ENCODE results near the gene TAF11L3. TPM values are rescaled to one million over a fixed set of nuclear protein-coding genes. Genes with fewer than 3 reads are reported as not detected.
A peak's percentile ranks its signal among the peaks of the same experiment; 100 is the strongest.
"Not testable (repeated sequence)": the region's sequence is repeated elsewhere in the genome, so short reads cannot be mapped to it uniquely, and the experiment has no call there.

TAF11L3 gene
- total RNA-seq, 1 experiment from 2014 or later: not detected

DNA sequence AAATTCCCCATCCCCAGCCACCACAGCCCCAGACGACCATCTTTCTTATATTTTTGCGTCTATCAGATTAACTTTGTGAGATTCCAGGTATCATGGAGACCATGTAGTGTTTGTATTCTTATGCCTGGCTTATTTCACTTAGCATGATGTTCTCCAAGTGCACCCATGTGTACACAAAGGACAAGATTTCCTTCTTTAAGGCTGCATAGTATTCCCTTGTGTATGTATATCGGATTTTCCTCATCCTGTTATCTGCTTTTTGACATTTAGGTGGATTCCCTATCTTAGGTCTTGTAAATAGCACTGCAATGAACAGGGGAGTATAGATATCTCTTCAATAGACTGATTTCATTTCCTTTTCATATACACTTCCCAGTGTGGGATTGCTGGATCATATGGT is 25.4 kb upstream of the TAF11L3 start:
- H3K9me3 Mint-ChIP-seq (ENCODE audit: low read depth, unreplicated experiment): no peaks in the 10 kb centered on the region
- H3K27me3 Mint-ChIP-seq (ENCODE audit: unreplicated experiment): no peaks in the 10 kb centered on the region
- no peaks in the 10 kb centered on the region for H3K36me3 Mint-ChIP-seq (ENCODE audit: insufficient read depth, unreplicated experiment)
- no peak for DNase-seq
- H3K4me3 Mint-ChIP-seq (ENCODE audit: low read depth, unreplicated experiment): no peak overlapping the region
- H3K27ac Mint-ChIP-seq (ENCODE audit: unreplicated experiment): no peak overlapping the region
- H3K4me1 Mint-ChIP-seq (ENCODE audit: low read depth, unreplicated experiment): no peaks in the 10 kb centered on the region
- CTCF ChIA-PET: no interaction called here
- TF ChIP-seq, protein P1, sequence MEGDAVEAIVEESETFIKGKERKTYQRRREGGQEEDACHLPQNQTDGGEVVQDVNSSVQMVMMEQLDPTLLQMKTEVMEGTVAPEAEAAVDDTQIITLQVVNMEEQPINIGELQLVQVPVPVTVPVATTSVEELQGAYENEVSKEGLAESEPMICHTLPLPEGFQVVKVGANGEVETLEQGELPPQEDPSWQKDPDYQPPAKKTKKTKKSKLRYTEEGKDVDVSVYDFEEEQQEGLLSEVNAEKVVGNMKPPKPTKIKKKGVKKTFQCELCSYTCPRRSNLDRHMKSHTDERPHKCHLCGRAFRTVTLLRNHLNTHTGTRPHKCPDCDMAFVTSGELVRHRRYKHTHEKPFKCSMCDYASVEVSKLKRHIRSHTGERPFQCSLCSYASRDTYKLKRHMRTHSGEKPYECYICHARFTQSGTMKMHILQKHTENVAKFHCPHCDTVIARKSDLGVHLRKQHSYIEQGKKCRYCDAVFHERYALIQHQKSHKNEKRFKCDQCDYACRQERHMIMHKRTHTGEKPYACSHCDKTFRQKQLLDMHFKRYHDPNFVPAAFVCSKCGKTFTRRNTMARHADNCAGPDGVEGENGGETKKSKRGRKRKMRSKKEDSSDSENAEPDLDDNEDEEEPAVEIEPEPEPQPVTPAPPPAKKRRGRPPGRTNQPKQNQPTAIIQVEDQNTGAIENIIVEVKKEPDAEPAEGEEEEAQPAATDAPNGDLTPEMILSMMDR (IDR thresholded peaks at IDR 0.05; ENCODE audit: unreplicated experiment): no peak
- BruUV-seq (replicated peaks): no TSS peak
- intact Hi-C loops (cut with micrococcal nuclease; ENCODE audit: unreplicated experiment): no loop called here

DNA sequence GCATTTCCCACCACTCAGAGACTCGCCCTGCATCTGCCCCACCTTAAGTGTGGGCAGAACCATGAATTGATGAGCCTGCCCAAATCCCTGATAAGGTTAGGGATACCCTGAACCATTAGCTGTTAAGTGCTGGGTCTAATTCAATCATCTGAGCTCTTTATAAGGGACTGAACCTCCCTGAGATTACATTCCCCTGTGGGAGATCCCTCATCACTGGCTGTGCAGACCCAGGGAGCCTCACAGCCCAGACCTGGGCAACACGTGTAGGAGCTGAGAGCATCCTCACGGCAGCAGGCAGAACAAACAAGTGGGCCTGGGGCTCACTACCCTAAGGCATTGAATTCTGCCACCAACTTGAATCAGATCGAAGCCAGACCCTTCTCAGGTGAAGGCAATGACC is 20.7 kb upstream of the TAF11L3 start:
- BruUV-seq (replicated peaks): no TSS peak
- Mint-ChIP-seq H3K9me3 (ENCODE audit: low read depth, unreplicated experiment) (peaks cover 2% of the 10 kb centered on the region), H3K27me3 (ENCODE audit: unreplicated experiment) (no peaks in the 10 kb centered on the region), H3K36me3 (ENCODE audit: insufficient read depth, unreplicated experiment) (no peaks in the 10 kb centered on the region), H3K4me3 (ENCODE audit: low read depth, unreplicated experiment) (no peak overlapping the region), H3K27ac (ENCODE audit: unreplicated experiment) (no peak overlapping the region), H3K4me1 (ENCODE audit: low read depth, unreplicated experiment) (no peaks in the 10 kb centered on the region)
- TF ChIP-seq, protein P1 (IDR thresholded peaks at IDR 0.05; ENCODE audit: unreplicated experiment): no peak
- CTCF ChIA-PET: no interaction called here
- intact Hi-C loops (cut with micrococcal nuclease; ENCODE audit: unreplicated experiment): no loop called here
- no peak for DNase-seq

DNA sequence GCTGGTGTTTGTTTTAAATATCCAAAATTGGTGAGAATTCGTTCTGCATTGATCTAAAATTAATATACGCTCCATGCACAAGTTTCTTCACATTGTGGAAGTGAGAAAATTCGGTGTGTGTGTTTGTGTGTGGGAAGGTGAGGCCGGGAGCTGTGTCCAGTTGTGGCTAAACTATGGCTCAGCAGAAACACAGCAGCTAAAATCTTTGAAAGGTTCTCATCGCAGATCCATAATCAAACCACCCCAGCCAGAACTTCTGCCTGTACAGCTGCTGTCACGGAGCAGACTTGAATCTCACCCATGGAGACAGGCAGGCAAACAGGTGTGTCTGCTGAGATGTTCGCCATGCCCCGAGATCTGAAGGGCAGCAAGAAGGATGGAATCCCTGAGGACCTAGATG is 20.2 kb upstream of the TAF11L3 start, which contains the start of gene TAF11L2:
TSS of gene TAF11L2 (plus strand) at position 301 of the 400 bp plus-strand sequence.
- CTCF ChIA-PET; DNase-seq; H3K4me3 Mint-ChIP-seq (ENCODE audit: low read depth, unreplicated experiment); H3K27me3 Mint-ChIP-seq (ENCODE audit: unreplicated experiment); intact Hi-C loops (cut with micrococcal nuclease; ENCODE audit: unreplicated experiment); H3K9me3 Mint-ChIP-seq (ENCODE audit: low read depth, unreplicated experiment); H3K36me3 Mint-ChIP-seq (ENCODE audit: insufficient read depth, unreplicated experiment); H3K4me1 Mint-ChIP-seq (ENCODE audit: low read depth, unreplicated experiment); H3K27ac Mint-ChIP-seq (ENCODE audit: unreplicated experiment); BruUV-seq (replicated peaks): not testable (repeated sequence)

DNA sequence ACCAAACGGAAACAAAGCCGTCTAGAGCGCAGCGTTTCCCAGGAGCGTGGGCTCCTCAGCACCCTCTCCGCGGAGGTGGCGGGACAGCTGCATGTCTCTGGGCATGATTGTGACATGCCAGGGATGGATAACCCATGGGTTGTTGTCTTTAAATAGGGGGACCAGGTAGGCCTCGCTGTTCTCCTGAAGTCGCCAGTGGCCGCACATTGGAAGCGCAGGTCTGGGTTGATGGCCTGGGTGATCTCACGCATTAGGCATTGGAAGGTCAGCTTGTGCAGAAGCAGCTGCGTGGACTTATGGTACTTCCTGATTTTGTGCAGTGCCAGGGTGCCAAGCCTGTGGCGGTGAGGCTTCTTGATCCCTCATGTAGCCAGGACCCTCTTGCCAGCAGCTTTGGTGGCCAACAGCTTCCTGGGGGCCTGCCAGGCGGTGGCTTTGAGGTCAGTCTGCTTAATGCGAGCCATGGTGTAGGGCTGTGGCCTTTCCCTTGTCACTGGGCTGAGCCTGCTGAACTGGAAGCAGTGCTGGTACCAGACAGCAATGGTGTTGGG is 6.3 kb upstream of the TAF11L3 start:
- Mint-ChIP-seq H3K4me1 (ENCODE audit: low read depth, unreplicated experiment) (no peaks in the 10 kb centered on the region), H3K36me3 (ENCODE audit: insufficient read depth, unreplicated experiment) (no peaks in the 10 kb centered on the region), H3K27me3 (ENCODE audit: unreplicated experiment) (peaks cover 12% of the 10 kb centered on the region), H3K9me3 (ENCODE audit: low read depth, unreplicated experiment) (peaks cover 9% of the 10 kb centered on the region), H3K27ac (ENCODE audit: unreplicated experiment) (no peak overlapping the region), H3K4me3 (ENCODE audit: low read depth, unreplicated experiment) (no peak overlapping the region)
- TF ChIP-seq, protein P1 (IDR thresholded peaks at IDR 0.05; ENCODE audit: unreplicated experiment): no peak
- DNase-seq: no peak
- intact Hi-C loops (cut with micrococcal nuclease; ENCODE audit: unreplicated experiment): no loop called here
- BruUV-seq (replicated peaks): no TSS peak
- CTCF ChIA-PET: no interaction called here

DNA sequence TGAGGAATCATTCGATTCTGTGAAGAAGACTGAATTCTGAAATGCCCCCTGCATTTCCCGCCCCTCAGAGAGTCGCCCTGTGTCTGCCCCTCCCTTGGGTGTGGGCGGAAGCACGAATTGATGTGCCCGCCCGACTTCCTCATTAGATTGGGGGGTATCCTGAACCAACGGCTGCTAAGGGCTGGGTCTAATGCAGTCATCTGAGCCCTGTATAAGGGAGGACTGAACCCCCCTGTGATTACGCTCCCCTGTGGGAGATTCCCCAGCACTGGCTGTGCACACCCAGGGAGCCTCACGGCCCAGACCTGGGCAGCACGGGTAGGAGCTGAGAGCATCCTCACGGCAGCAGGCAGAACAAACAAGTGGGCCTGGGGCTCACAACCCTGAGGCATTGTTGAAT is 641 bp upstream of the TAF11L3 start:
- H3K4me1 Mint-ChIP-seq (ENCODE audit: low read depth, unreplicated experiment); H3K36me3 Mint-ChIP-seq (ENCODE audit: insufficient read depth, unreplicated experiment); H3K27me3 Mint-ChIP-seq (ENCODE audit: unreplicated experiment); CTCF ChIA-PET; H3K27ac Mint-ChIP-seq (ENCODE audit: unreplicated experiment); H3K4me3 Mint-ChIP-seq (ENCODE audit: low read depth, unreplicated experiment); intact Hi-C loops (cut with micrococcal nuclease; ENCODE audit: unreplicated experiment); H3K9me3 Mint-ChIP-seq (ENCODE audit: low read depth, unreplicated experiment); BruUV-seq (replicated peaks): not testable (repeated sequence)
- DNase-seq: peak; percentile 15

DNA sequence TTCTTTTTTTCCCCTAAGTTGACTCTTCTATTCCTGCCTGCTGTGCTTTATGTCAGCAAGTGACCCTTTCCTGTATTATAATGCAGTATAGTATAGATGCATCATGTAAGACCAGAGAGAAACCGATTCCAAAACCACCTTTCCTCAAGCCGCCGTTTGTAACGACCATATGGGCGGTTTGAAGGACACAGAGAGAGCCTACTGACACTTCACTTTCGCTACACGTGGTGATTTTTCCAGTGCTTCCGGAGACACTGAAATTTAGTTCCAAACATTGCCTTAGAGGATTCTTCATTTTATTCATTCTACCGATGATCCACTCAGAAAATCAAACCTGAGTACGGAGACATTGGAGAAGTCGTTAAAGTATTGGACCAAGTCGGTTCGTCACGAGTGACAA is 1.3 kb downstream of the TAF11L3 start:
- H3K4me3 Mint-ChIP-seq (ENCODE audit: low read depth, unreplicated experiment); H3K36me3 Mint-ChIP-seq (ENCODE audit: insufficient read depth, unreplicated experiment); H3K27ac Mint-ChIP-seq (ENCODE audit: unreplicated experiment); intact Hi-C loops (cut with micrococcal nuclease; ENCODE audit: unreplicated experiment); BruUV-seq (replicated peaks); DNase-seq; CTCF ChIA-PET; H3K4me1 Mint-ChIP-seq (ENCODE audit: low read depth, unreplicated experiment); H3K27me3 Mint-ChIP-seq (ENCODE audit: unreplicated experiment); H3K9me3 Mint-ChIP-seq (ENCODE audit: low read depth, unreplicated experiment): not testable (repeated sequence)

DNA sequence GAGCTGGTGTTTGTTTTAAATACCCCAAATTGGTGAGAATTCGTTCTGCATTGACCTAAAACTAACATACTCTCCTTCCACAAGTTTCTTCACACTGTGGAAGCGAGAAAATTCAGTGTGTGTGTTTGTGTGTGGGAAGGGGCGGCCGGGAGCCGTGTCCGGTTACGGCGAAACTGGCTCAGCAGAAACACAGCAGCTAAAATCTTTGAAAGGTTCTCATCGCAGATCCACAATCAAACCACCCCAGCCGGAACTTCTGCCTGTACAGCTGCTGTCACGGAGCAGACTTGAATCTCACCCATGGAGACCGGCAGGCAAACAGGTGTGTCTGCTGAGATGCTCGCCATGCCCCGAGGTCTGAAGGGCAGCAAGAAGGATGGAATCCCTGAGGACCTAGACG is 3.3 kb downstream of the TAF11L3 start, which contains the start of gene TAF11L4:
TSS of gene TAF11L4 (plus strand) at position 301 of the 400 bp plus-strand sequence.
- H3K9me3 Mint-ChIP-seq (ENCODE audit: low read depth, unreplicated experiment); H3K4me1 Mint-ChIP-seq (ENCODE audit: low read depth, unreplicated experiment); intact Hi-C loops (cut with micrococcal nuclease; ENCODE audit: unreplicated experiment); H3K4me3 Mint-ChIP-seq (ENCODE audit: low read depth, unreplicated experiment); H3K27ac Mint-ChIP-seq (ENCODE audit: unreplicated experiment); CTCF ChIA-PET; H3K36me3 Mint-ChIP-seq (ENCODE audit: insufficient read depth, unreplicated experiment); BruUV-seq (replicated peaks); DNase-seq; H3K27me3 Mint-ChIP-seq (ENCODE audit: unreplicated experiment): not testable (repeated sequence)

DNA sequence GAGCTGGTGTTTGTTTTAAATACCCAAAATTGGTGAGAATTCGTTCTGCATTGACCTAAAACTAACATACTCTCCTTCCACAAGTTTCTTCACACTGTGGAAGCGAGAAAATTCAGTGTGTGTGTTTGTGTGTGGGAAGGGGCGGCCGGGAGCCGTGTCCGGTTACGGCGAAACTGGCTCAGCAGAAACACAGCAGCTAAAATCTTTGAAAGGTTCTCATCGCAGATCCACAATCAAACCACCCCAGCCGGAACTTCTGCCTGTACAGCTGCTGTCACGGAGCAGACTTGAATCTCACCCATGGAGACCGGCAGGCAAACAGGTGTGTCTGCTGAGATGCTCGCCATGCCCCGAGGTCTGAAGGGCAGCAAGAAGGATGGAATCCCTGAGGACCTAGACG is 6.8 kb downstream of the TAF11L3 start, which contains the start of gene TAF11L5:
TSS of gene TAF11L5 (plus strand) at position 301 of the 400 bp plus-strand sequence.
- H3K27me3 Mint-ChIP-seq (ENCODE audit: unreplicated experiment); H3K4me1 Mint-ChIP-seq (ENCODE audit: low read depth, unreplicated experiment); DNase-seq; CTCF ChIA-PET; H3K9me3 Mint-ChIP-seq (ENCODE audit: low read depth, unreplicated experiment); intact Hi-C loops (cut with micrococcal nuclease; ENCODE audit: unreplicated experiment); BruUV-seq (replicated peaks); H3K36me3 Mint-ChIP-seq (ENCODE audit: insufficient read depth, unreplicated experiment); H3K27ac Mint-ChIP-seq (ENCODE audit: unreplicated experiment); H3K4me3 Mint-ChIP-seq (ENCODE audit: low read depth, unreplicated experiment): not testable (repeated sequence)
